HG02763 (cell line): ENCODE results near the gene BBIP1.

Experiments used
- ATAC-seq: cut with Tn5 transposase; IDR thresholded peaks from one replicate; pipeline ENCODE4 v1.9.1; 2021; ENCODE audit warnings: mild to moderate bottlenecking, moderate library complexity; ENCODE audit not compliant: unreplicated experiment

BBIP1 gene

DNA sequence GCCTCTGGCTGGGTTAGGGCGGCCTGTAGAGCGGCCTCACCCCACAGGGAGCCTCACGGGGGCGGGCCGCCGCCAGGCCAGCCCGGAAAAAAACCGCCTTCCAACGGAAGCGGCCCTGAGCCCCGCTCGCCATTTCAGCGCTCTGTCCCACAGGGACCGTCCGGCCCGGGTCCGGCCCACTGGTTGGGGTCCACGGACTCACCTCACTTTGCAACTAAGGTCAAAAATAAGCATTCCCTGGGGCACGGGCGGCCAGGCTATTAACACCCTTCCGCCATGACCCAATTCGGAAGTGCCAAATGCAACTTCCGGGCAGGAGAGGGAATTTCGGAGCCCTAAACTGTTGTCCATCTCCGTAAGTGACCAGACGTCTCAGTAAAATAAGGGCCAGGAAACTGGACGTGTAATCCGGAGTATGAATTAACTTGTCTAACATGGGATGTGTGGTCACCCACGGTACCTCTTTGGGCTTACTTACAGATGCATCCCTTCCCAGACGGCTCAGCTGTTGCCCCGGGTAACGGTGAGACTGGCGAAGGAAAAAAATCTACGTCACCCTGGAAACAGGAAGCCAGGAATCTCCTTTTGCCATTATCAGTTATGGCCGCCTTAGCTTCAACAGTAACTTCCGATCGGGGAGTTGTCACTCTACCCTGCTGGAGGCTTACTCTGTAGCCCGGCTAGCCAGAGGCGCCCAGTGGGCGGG is at the start of gene BBIP1:
BBIP1 (minus strand) TSS at position 538 of the 706 bp plus-strand sequence. CDS start 1,023 bp downstream, outside the sequence.
- ATAC-seq = peak; percentile 50

DNA sequence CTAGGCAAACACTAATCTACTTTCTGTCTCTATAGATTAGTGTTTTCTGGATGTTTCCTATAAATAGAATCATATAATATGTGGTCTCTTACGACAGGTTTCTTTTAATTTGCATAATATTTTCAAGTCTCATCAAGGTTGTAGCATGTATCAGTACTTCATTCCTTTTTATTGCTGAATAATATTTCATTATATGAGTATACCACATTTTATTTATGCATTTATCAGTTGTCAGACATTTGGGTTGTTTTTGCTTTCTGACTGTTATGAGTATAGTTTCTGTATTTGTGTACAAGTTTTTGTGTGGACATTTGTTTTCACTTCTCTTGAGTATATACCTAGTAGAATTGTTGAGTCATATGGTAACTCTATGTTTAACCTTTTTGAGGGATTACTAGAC is 48.7 kb upstream of the BBIP1 start:
- ATAC-seq = no peak

- no peak for ATAC-seq
Observed at GRCh38 chr10:110967009-110967630, 48.1 kb upstream of the BBIP1 start.

GRCh38 chr10:110966146-110966545 is 47.2 kb upstream of the BBIP1 start:
- ATAC-seq = no peak

- ATAC-seq = no peak
Observed at GRCh38 chr10:110965216-110965615, 46.2 kb upstream of the BBIP1 start.

GRCh38 chr10:110964681-110965080 is 45.7 kb upstream of the BBIP1 start:
- no peak for ATAC-seq

DNA sequence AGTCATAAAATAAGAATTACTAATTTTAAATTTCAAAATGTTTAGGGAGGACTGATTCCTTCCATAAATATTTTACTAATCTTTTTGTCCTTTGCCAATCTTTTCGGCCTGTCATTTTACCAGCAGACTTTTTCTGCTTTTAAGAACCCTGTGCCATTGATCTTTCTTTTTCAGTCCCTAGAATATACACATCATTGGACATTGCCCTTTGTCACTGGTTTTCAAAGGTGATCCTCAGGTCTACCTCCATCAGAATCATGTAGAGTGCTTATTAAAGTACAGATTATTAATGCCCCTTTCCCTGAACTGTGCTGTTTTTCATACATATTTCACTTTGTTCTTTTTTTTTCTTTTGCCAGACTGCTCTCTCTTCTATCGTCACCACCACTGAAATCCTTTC is 44.2 kb upstream of the BBIP1 start:
- no peak for ATAC-seq

- ATAC-seq = no peak
Observed at GRCh38 chr10:110962443-110962842, 43.5 kb upstream of the BBIP1 start.

- no peak for ATAC-seq
Observed at GRCh38 chr10:110960333-110960712, 41.3 kb upstream of the BBIP1 start.

DNA sequence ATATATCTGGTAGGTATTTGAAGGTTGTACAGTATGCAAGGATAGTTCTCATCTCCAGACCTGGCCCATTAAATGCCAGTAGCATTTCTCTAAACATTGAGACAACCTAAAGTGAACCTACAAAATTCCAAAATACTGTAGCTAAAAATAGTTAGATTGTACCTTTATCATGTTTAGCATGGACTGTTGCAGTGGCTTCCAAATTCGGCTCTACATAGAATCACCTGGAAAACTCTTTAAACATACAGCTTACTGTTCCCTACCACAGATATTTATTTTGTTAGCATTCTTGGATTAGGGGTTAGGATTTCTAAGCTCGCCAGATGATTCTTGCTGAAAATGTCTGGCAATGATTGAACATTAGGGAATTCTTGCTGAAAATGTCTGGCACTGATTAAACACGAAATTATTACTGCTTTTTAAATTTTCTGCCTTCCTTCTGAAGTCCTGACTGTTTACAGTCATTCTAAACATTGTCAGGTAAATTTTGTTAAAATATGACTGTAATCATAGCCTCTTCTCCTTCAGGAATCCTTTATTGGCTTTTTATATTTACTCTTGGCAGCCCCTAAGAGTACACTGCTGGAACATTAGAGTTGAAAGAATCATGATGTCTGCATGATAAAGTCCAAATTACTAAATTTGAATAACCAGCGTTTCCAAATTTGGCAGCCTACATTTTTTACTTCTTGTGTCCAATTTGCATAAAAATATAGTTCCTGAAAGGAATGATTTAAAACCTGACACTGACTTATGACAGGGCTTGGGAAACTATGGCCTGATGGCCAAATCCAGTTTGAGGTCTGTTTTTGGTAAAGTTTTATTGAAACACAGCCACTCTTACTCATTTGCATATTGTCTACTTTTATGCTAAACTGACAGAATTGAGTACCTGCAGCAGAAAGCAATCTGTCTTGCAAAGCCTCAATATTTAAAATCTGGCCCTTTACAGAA is 40.7 kb upstream of the BBIP1 start:
- ATAC-seq = no peak

DNA sequence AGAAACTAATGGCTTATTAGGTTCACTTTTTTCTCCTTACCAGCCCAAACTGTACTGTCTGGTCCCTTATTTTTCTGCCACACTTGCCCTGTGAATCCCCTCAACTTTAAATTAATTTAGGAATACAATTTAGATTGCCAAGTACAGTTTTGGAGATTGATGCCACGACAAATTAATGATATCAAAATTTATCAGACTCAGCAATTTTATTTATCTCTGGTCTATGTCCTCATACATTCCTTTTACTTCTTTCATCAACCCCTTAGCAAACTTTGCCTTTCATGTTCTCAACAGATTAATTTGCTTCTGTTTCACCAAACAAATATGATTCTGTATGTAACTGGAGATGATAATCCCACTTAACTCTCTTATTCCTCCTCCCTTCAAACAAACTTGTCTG is 38.6 kb upstream of the BBIP1 start:
- ATAC-seq = no peak

- no peak for ATAC-seq
Observed at GRCh38 chr10:110951381-110951780, 32.4 kb upstream of the BBIP1 start.

- no peak for ATAC-seq
Observed at GRCh38 chr10:110947061-110947595, 28.1 kb upstream of the BBIP1 start.

GRCh38 chr10:110946496-110946895 is 27.5 kb upstream of the BBIP1 start:
- ATAC-seq = no peak

GRCh38 chr10:110944792-110945396 is 25.9 kb upstream of the BBIP1 start:
- ATAC-seq = no peak

- no peak for ATAC-seq
Observed at GRCh38 chr10:110939419-110939818, 20.4 kb upstream of the BBIP1 start.

GRCh38 chr10:110936757-110937156 is 17.8 kb upstream of the BBIP1 start:
- no peak for ATAC-seq

DNA sequence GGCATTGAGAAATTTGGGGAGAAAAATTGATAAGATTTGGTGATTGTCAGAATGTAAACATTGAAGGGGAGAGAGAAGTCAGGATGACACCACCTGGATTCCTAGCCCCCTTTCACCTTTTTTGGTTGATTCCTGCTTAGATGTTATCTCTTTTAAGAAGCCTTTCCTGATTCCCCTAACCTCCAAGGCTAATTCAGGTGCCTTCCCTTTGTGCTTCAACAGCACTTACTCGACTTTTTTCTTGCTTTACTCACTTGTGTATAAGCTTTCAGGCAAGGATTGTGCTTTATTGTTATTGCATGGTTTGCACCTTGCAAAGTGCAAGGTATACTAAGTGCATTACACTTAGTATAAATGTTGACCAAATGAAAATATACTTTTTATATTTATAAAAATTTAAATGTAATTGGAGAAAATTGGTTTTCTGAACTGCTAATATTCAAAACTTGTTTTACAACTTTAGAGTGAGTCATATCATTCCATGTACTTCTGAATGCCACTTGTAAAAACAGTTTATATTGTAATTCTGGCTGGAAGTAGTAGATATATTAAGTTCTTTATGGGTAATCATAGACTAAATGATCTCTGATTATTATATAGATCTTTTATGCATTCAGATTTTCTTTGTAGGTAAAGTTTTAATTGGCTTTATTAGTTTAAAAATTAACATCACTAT is 13.7 kb upstream of the BBIP1 start:
- no peak for ATAC-seq

GRCh38 chr10:110931769-110932381 is 12.9 kb upstream of the BBIP1 start:
- no peak for ATAC-seq

GRCh38 chr10:110927461-110927860 is 8.5 kb upstream of the BBIP1 start:
- no peak for ATAC-seq
